PC-3 (cell line): ENCODE data around the gene NEK11.
"Not testable (repeated sequence)": the region's sequence is repeated elsewhere in the genome, so short reads cannot be mapped to it uniquely, and the experiment has no call there.

ENCODE experiments used
- EZH2 ChIP-seq: fragments of 300-600 bp; sonication (generic); IDR thresholded peaks from one replicate; pipeline ENCODE4 v1.6.1; 2017; ENCODE audit warnings: antibody characterized with exemption, mild to moderate bottlenecking, low read length; ENCODE audit not compliant: unreplicated experiment
- EZH2phosphoT487 ChIP-seq: fragments of 300-600 bp; sonication (generic); IDR thresholded peaks from 2 replicates; pipeline ENCODE4 v1.6.1; 2018; ENCODE audit warnings: mild to moderate bottlenecking, antibody characterized with exemption, low read length, borderline replicate concordance
- TF ChIP-seq, protein P1 (sequence below): fragments of 300-600 bp; sonication (generic); conservative IDR thresholded peaks from 2 replicates; pipeline ENCODE4 v1.5.1; 2017; ENCODE audit warnings: antibody characterized with exemption, low read depth, mild to moderate bottlenecking, low read length

DNA sequence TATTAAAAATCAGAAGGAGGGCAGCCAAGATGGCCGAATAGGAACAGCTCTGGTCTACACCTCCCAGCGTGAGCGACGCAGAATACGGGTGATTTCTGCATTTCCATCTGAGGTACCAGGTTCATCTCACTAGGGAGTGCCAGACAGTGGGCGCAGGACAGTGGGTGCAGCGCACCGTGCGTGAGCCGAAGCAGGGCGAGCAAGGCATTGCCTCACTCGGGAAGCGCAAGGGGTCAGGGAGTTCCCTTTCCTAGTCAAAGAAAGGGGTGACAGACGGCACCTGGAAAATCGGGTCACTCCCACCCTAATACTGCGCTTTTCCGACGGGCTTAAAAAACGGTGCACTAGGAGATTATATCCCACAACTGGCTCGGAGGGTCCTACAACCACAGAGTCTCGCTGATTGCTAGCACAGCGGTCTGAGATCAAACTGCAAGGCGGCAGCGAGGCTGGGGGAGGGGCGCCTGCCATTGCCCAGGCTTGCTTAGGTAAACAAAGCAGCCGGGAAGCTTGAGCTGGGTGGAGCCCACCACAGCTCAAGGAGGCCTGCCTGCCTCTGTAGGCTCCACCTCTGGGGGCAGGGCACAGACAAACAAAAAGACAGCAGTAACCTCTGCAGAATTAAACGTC, 304.9 kb downstream of the NEK11 start:
- TF ChIP-seq, protein P1, sequence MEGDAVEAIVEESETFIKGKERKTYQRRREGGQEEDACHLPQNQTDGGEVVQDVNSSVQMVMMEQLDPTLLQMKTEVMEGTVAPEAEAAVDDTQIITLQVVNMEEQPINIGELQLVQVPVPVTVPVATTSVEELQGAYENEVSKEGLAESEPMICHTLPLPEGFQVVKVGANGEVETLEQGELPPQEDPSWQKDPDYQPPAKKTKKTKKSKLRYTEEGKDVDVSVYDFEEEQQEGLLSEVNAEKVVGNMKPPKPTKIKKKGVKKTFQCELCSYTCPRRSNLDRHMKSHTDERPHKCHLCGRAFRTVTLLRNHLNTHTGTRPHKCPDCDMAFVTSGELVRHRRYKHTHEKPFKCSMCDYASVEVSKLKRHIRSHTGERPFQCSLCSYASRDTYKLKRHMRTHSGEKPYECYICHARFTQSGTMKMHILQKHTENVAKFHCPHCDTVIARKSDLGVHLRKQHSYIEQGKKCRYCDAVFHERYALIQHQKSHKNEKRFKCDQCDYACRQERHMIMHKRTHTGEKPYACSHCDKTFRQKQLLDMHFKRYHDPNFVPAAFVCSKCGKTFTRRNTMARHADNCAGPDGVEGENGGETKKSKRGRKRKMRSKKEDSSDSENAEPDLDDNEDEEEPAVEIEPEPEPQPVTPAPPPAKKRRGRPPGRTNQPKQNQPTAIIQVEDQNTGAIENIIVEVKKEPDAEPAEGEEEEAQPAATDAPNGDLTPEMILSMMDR, result not testable (repeated sequence)
- not testable (repeated sequence) for TF ChIP-seq EZH2phosphoT487, EZH2
